GM19043 (cell line): ENCODE measurements around the gene HMHB1.

ENCODE experiments used
- ATAC-seq: cut with Tn5 transposase; IDR thresholded peaks from one replicate; pipeline ENCODE4 v1.9.1; 2021; ENCODE audit warnings: low read depth; ENCODE audit not compliant: unreplicated experiment

The HMHB1 gene

GRCh38 chr5:143812085-143812705 lies at the start of gene HMHB1:
TSS of gene HMHB1 (plus strand) at chr5:143812161.
- no peak for ATAC-seq

GRCh38 chr5:143762636-143763220 lies 49.2 kb upstream of the HMHB1 start:
- no peak for ATAC-seq

GRCh38 chr5:143767162-143767561 lies 44.8 kb upstream of the HMHB1 start:
- ATAC-seq: no peak

GRCh38 chr5:143769026-143769786 lies 42.8 kb upstream of the HMHB1 start:
- no peak for ATAC-seq

GRCh38 chr5:143770450-143770849 lies 41.5 kb upstream of the HMHB1 start:
- no peak for ATAC-seq

GRCh38 chr5:143771189-143771588 lies 40.8 kb upstream of the HMHB1 start:
- no peak for ATAC-seq

GRCh38 chr5:143771602-143772001 lies 40.4 kb upstream of the HMHB1 start:
- ATAC-seq: no peak

GRCh38 chr5:143772621-143773020 lies 39.3 kb upstream of the HMHB1 start:
- no peak for ATAC-seq

GRCh38 chr5:143775258-143775657 lies 36.7 kb upstream of the HMHB1 start:
- ATAC-seq: no peak

- ATAC-seq: no peak
Observed at GRCh38 chr5:143776951-143777350, 35.0 kb upstream of the HMHB1 start.

- no peak for ATAC-seq
Observed at GRCh38 chr5:143779506-143779905, 32.5 kb upstream of the HMHB1 start.

- ATAC-seq: no peak
Observed at GRCh38 chr5:143781993-143782520, 29.9 kb upstream of the HMHB1 start.

GRCh38 chr5:143782588-143783386 lies 29.2 kb upstream of the HMHB1 start:
- no peak for ATAC-seq

- ATAC-seq: no peak
Observed at GRCh38 chr5:143788401-143788800, 23.6 kb upstream of the HMHB1 start.

GRCh38 chr5:143790457-143791112 lies 21.4 kb upstream of the HMHB1 start:
- no peak for ATAC-seq

- ATAC-seq: no peak
Observed at GRCh38 chr5:143791848-143792731, 19.9 kb upstream of the HMHB1 start.

GRCh38 chr5:143793249-143793648 lies 18.7 kb upstream of the HMHB1 start:
- ATAC-seq: no peak

- no peak for ATAC-seq
Observed at GRCh38 chr5:143796125-143796524, 15.8 kb upstream of the HMHB1 start.

GRCh38 chr5:143796753-143797152 lies 15.2 kb upstream of the HMHB1 start:
- no peak for ATAC-seq
